Peyer's patch (tissue), 4 donors: ENCODE measurements around the gene DZANK1.

Source experiments
- CTCF ChIP-seq, 6 experiments: fragments of 450-650 bp in 4 of 6; fragments of 200-600 bp in 2 of 6; sonication (generic) in 1 of 6; IDR thresholded peaks; one replicate each; pipeline ENCODE4 v1.5.1; 2017 to 2019; ENCODE audit warnings: antibody characterized with exemption in 6 of 6, mild to moderate bottlenecking in 3 of 6, moderate library complexity in 1 of 6
- POLR2A ChIP-seq, 2 donors: fragments of 450-650 bp; IDR thresholded peaks; one replicate each; pipeline ENCODE4 v1.5.1; 2017; ENCODE audit warnings: antibody characterized with exemption in 2 of 2, mild to moderate bottlenecking in 2 of 2, moderate library complexity in 2 of 2

- no peak for TF ChIP-seq CTCF (IDR thresholded peaks at IDR 0.05)
- no peak for TF ChIP-seq POLR2A (IDR thresholded peaks at IDR 0.05)
Measured at GRCh38 chr20:18377896-18378481, 88.8 kb downstream of the DZANK1 start.
